OCI-LY3 (cell line): ENCODE results near the gene TDRD9.

Experiments
- H2AFZ ChIP-seq: fragments of 200-600, 300-600 bp; shearing (Covaris generic); 2 replicates; pipeline ENCODE4 v1.6.0; 2014; ENCODE audit warnings: antibody characterized with exemption, low read depth, low read length
- H3K27ac ChIP-seq: fragments of 200-600, 300-600 bp; sonication (generic); 2 replicates; pipeline ENCODE4 v1.5.1; 2014; ENCODE audit warnings: mild to moderate bottlenecking, low read length, moderate library complexity, mixed read lengths
- H3K27me3 ChIP-seq: fragments of 200-600, 300-600 bp; sonication (generic); 2 replicates; pipeline ENCODE4 v1.6.1; 2014; ENCODE audit warnings: low read depth, low read length, mixed read lengths
- H3K36me3 ChIP-seq: fragments of 200-600, 300-600 bp; sonication (generic); replicated peaks from 2 replicates; pipeline ENCODE3; 2014; ENCODE audit warnings: low read depth, low read length, mixed read lengths
- H3K4me1 ChIP-seq: fragments of 300-600, 200-600 bp; sonication (generic); 2 replicates; pipeline ENCODE4 v1.6.1; 2014; ENCODE audit warnings: low read length, mixed read lengths
- H3K4me2 ChIP-seq: fragments of 200-600, 300-600 bp; sonication (generic); 2 replicates; pipeline ENCODE4 v1.6.1; 2014; ENCODE audit warnings: low read length, mixed read lengths
- H3K4me3 ChIP-seq: fragments of 300-600, 200-600 bp; sonication (generic); 2 replicates; pipeline ENCODE4 v1.5.1; 2014; ENCODE audit warnings: antibody characterized with exemption, mild to moderate bottlenecking, low read length, moderate library complexity
- H3K79me2 ChIP-seq: fragments of 300-600, 200-600 bp; shearing (Covaris generic); 2 replicates; pipeline ENCODE4 v1.6.1; 2014; ENCODE audit warnings: mild to moderate bottlenecking, low read length, mixed read lengths
- H3K9ac ChIP-seq: fragments of 300-600, 200-600 bp; shearing (Covaris generic); 2 replicates; pipeline ENCODE4 v1.6.0; 2014; ENCODE audit warnings: mild to moderate bottlenecking, low read length, moderate library complexity
- H3K9me3 ChIP-seq: fragments of 200-600, 300-600 bp; shearing (Covaris generic); 2 replicates; pipeline ENCODE4 v1.6.1; 2014; ENCODE audit warnings: low read length, mixed read lengths; ENCODE audit not compliant: insufficient read depth
- H4K20me1 ChIP-seq: fragments of 200-600, 300-600 bp; sonication (generic); 2 replicates; pipeline ENCODE4 v1.6.1; 2016; ENCODE audit warnings: low read length, mixed read lengths; ENCODE audit not compliant: insufficient read depth
- EZH2phosphoT487 ChIP-seq: fragments of 200-600 bp; shearing (Covaris generic); IDR thresholded peaks from 2 replicates; pipeline ENCODE4 v1.6.1; 2018; ENCODE audit warnings: antibody characterized with exemption, mixed run types, low read depth
- TF ChIP-seq, protein P1 (sequence below): fragments of 200-600, 300-600 bp; sonication (generic); IDR thresholded peaks from 2 replicates; pipeline ENCODE4 v1.5.1; 2014; ENCODE audit warnings: antibody characterized with exemption, low read length, low read depth

TDRD9 gene

DNA sequence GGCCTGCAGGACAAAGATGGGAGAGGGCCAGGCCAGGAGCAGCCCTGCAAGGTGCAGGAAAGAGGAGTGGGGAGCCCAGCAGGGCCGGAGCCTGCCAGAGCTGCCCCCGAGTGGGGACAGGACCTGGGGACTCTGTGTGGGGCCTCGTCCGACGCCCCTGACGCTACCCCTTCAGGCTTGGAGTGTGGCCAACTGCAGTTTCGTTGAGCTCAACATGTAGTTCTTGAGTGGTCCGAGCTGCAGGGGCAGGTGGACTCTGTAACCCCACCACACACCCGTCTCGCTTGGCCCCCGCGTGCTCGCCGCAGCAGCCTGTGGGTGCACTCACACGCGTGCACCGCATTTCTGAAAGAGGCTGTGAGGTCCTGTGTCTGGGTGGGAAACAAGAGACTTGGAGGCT is 159.2 kb downstream of the TDRD9 start:
- Histone ChIP-seq H3K9ac (no peak overlapping the region), H3K9me3 (no peaks in the 10 kb centered on the region), H2AFZ (no peak overlapping the region), H3K27me3 (no peaks in the 10 kb centered on the region), H3K4me3 (no peak overlapping the region), H3K36me3 (no peaks in the 10 kb centered on the region), H3K27ac (no peak overlapping the region), H3K79me2 (no peaks in the 10 kb centered on the region), H3K4me2 (no peak overlapping the region), H3K4me1 (no peaks in the 10 kb centered on the region), H4K20me1 (no peaks in the 10 kb centered on the region)
- TF ChIP-seq, protein P1, sequence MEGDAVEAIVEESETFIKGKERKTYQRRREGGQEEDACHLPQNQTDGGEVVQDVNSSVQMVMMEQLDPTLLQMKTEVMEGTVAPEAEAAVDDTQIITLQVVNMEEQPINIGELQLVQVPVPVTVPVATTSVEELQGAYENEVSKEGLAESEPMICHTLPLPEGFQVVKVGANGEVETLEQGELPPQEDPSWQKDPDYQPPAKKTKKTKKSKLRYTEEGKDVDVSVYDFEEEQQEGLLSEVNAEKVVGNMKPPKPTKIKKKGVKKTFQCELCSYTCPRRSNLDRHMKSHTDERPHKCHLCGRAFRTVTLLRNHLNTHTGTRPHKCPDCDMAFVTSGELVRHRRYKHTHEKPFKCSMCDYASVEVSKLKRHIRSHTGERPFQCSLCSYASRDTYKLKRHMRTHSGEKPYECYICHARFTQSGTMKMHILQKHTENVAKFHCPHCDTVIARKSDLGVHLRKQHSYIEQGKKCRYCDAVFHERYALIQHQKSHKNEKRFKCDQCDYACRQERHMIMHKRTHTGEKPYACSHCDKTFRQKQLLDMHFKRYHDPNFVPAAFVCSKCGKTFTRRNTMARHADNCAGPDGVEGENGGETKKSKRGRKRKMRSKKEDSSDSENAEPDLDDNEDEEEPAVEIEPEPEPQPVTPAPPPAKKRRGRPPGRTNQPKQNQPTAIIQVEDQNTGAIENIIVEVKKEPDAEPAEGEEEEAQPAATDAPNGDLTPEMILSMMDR: no peak
- no peak for TF ChIP-seq EZH2phosphoT487

DNA sequence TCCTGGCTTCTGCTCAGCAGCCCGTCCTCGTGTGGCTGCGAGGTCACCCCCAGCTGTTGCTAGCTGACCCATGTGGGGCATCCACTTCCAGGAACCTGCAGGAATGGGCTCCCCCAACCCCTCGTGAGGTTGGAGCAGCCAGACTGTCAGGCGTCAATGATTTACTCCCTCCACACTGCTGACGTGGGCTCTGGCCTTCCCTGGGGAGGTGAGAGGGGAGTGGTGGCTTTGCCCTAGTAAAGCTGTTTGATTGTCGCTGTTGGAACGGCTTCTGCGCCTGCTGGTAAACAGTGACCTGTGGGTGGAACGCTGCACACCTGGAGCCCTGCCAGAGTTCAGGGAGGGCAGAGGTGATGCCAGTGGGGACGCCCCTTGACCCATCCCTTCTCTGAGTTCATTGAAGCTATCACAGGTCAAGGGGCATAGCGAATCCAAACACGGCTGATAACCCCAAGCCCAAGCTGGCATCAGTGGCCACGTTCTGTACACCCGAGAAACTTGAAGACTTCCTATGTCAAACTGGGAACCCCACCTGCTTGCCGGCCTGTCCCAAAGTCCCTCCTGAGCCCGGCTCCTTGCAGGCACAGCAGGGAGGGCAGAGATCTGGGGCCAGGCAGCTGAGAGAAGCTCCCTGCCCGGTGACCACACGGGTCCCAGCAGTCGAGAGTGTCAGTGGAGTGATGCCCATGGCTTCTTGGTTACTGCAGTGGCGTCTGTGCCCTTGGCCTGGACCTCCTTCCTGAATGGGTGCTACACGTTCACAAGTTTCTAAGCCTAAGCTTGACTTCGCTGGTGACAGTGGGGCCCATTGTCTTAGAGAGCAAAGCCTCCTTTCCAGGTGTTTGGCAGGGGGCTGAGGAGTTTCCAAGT is 160.0 kb downstream of the TDRD9 start:
- Histone ChIP-seq H3K79me2 (no peaks in the 10 kb centered on the region), H4K20me1 (no peaks in the 10 kb centered on the region), H2AFZ (no peak overlapping the region), H3K36me3 (no peaks in the 10 kb centered on the region), H3K4me1 (no peaks in the 10 kb centered on the region), H3K4me3 (no peak overlapping the region), H3K27me3 (no peaks in the 10 kb centered on the region), H3K27ac (no peak overlapping the region), H3K4me2 (no peak overlapping the region), H3K9me3 (no peaks in the 10 kb centered on the region), H3K9ac (no peak overlapping the region)
- TF ChIP-seq, protein P1: no peak
- TF ChIP-seq EZH2phosphoT487: no peak

DNA sequence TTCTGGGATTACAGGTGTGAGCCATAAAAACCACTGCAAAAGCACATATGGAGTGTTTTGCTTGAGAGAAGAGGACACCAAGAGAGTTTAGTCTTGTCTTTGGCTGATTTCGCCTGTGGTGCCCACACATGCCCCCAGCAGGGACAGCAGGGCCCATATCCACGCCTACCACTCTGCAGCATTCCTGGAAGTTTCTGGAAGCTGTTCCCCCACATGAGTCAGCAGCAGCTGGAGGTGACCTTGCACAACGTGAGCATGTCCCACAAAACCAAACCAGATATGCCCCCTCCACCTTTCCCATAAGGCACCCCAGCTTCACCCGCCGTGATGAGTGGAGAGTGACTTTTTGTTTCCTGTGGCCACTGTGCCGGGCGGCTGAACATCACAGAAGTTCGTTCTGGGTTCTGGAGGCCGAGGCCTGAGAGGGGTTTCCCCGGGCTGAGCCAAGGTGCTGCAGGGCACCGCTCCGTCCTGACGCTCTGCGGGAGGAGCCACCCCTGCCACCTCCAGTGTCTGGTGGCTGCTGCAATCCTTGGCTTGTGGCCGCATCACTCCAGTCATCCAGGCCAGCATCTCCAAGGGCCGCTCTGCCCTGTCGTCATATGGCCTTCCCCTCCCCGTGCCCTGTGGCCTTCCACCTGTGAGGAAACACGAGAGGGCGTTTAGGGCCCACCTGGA is 162.0 kb downstream of the TDRD9 start:
- Histone ChIP-seq H3K9me3 (no peaks in the 10 kb centered on the region), H2AFZ (no peak overlapping the region), H3K36me3 (no peaks in the 10 kb centered on the region), H4K20me1 (no peaks in the 10 kb centered on the region), H3K4me3 (no peak overlapping the region), H3K79me2 (no peaks in the 10 kb centered on the region), H3K9ac (no peak overlapping the region), H3K27ac (no peak overlapping the region), H3K27me3 (no peaks in the 10 kb centered on the region), H3K4me2 (no peak overlapping the region), H3K4me1 (peaks cover 6% of the 10 kb centered on the region; the same call in 1 of the 2 replicates)
- TF ChIP-seq EZH2phosphoT487: no peak
- TF ChIP-seq, protein P1: no peak
